ENCODE data around the gene RANBP9. TPM values are rescaled to one million over a fixed set of nuclear protein-coding genes. Genes with fewer than 3 reads are reported as not detected.

RANBP9 gene
- polyA plus RNA-seq, 1 experiment, result 14.4 TPM

DNA sequence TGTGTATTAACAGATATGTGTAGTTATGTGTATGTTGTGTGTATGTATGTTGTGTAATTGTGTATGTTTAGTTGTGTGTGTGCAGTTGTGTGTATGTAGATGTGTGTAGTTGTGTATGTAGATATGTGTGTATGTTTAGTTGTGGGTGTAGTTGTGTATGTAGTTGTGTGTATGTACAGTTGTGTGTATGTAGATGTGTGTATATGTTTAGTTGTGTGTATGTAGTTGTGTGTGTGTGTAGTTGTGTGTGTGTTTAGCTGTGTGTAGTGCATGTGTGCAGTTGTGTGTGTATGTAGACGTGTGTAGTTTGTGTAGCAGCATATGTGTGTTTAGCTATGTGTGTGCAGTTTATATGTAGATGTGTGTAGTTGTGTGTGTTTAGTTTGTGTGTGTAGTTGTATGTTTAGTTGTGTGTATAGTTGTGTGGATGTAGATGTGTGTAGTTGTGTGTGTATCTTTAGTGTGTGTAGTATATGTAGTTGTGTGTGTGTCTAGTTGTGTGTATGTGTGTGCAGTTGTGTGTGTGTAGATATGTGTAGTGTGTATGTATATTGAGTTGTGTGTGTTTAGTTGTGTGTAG lies 121.0 kb downstream of the RANBP9 start:
- ChIA-PET CTCF (interaction anchor here (0.8 kb wide), 1 partner anchor 16 kb away, joined by 4 read pairs; no protein-coding TSS in a partner anchor), POLR2A (no interaction called here)
- no peak for DNase-seq (ENCODE audit: low read depth)
- peaks cover 1% of the 10 kb centered on the region; the same call in 1 of the 2 replicates for H3K36me3 ChIP-seq (ENCODE audit: control insufficient read depth, insufficient read depth, low read length)
- H3K27me3 ChIP-seq (ENCODE audit: control insufficient read depth, insufficient read depth, low read length), result no peaks in the 10 kb centered on the region
- TF ChIP-seq, protein P1, sequence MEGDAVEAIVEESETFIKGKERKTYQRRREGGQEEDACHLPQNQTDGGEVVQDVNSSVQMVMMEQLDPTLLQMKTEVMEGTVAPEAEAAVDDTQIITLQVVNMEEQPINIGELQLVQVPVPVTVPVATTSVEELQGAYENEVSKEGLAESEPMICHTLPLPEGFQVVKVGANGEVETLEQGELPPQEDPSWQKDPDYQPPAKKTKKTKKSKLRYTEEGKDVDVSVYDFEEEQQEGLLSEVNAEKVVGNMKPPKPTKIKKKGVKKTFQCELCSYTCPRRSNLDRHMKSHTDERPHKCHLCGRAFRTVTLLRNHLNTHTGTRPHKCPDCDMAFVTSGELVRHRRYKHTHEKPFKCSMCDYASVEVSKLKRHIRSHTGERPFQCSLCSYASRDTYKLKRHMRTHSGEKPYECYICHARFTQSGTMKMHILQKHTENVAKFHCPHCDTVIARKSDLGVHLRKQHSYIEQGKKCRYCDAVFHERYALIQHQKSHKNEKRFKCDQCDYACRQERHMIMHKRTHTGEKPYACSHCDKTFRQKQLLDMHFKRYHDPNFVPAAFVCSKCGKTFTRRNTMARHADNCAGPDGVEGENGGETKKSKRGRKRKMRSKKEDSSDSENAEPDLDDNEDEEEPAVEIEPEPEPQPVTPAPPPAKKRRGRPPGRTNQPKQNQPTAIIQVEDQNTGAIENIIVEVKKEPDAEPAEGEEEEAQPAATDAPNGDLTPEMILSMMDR (IDR thresholded peaks at IDR 0.05; ENCODE audit: insufficient read depth, low read depth, low read length), result no peak
- no peak overlapping the region for H3K4me3 ChIP-seq (ENCODE audit: low read depth, low read length)

GRCh38 chr6:13589801-13590200 lies 121.8 kb downstream of the RANBP9 start:
- no peaks in the 10 kb centered on the region for H3K27me3 ChIP-seq (ENCODE audit: control insufficient read depth, insufficient read depth, low read length)
- no peak for DNase-seq (ENCODE audit: low read depth)
- ChIA-PET CTCF (interaction anchor here (0.8 to 1.9 kb wide), 2 partner anchors 15 kb away, joined by 4 to 11 read pairs; partner anchors contain the start of gene SIRT5), POLR2A (no interaction called here)
- H3K36me3 ChIP-seq (ENCODE audit: control insufficient read depth, insufficient read depth, low read length), result peaks cover 1% of the 10 kb centered on the region; the same call in 1 of the 2 replicates
- TF ChIP-seq, protein P1 (IDR thresholded peaks at IDR 0.05; ENCODE audit: insufficient read depth, low read depth, low read length), result no peak
- no peak overlapping the region for H3K4me3 ChIP-seq (ENCODE audit: low read depth, low read length)

- ChIA-PET POLR2A (no interaction called here), CTCF (interaction anchor here (1.0 kb wide), 1 partner anchor 22 kb away, joined by 3 read pairs; no protein-coding TSS in a partner anchor)
- Histone ChIP-seq H3K27me3 (ENCODE audit: control insufficient read depth, insufficient read depth, low read length) (no peaks in the 10 kb centered on the region), H3K36me3 (ENCODE audit: control insufficient read depth, insufficient read depth, low read length) (0 out of 2 replicates have a peak, but pooled peaks cover 1% of the 10 kb centered on the region), H3K4me3 (ENCODE audit: low read depth, low read length) (no peak overlapping the region)
- TF ChIP-seq, protein P1 (IDR thresholded peaks at IDR 0.05; ENCODE audit: insufficient read depth, low read depth, low read length), result no peak
- no peak for DNase-seq (ENCODE audit: low read depth)
These were observed 124.8 kb downstream of the RANBP9 start for GRCh38 chr6:13586603-13587542.

DNA sequence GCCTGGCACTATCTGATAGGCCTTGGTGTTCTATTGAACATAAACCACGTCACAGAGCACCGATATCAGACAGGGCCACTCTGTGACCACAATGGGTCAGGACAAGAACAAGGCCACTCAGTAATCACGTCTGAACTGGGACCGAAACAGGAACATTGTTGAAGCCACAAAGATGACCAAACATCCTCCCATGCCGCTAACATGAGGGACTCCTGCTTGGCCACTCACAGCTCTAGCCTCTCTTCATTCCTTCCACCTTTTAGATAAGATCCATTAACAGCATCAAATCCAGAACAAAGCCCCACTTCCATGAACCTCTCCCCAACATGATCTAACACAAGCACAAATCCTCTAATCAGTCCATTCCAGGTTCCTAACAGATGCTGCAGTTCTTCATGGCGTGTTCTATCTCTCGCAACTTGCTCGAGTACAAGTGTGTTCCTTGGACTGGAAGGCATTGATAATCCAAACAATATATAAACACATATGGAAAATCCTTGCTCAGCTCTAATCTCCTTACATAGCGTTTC lies 129.9 kb downstream of the RANBP9 start:
- ChIA-PET CTCF (no interaction called here), POLR2A (no interaction called here)
- Histone ChIP-seq H3K36me3 (ENCODE audit: control insufficient read depth, insufficient read depth, low read length) (peaks cover 2% of the 10 kb centered on the region; the same call in 1 of the 2 replicates), H3K4me3 (ENCODE audit: low read depth, low read length) (no peak overlapping the region), H3K27me3 (ENCODE audit: control insufficient read depth, insufficient read depth, low read length) (no peaks in the 10 kb centered on the region)
- no peak for DNase-seq (ENCODE audit: low read depth)
- TF ChIP-seq, protein P1 (IDR thresholded peaks at IDR 0.05; ENCODE audit: insufficient read depth, low read depth, low read length), result no peak

- Histone ChIP-seq H3K36me3 (ENCODE audit: control insufficient read depth, insufficient read depth, low read length) (peaks cover 2% of the 10 kb centered on the region; the same call in 1 of the 2 replicates), H3K4me3 (ENCODE audit: low read depth, low read length) (no peak overlapping the region), H3K27me3 (ENCODE audit: control insufficient read depth, insufficient read depth, low read length) (no peaks in the 10 kb centered on the region)
- DNase-seq (ENCODE audit: low read depth), result no peak
- TF ChIP-seq, protein P1 (IDR thresholded peaks at IDR 0.05; ENCODE audit: insufficient read depth, low read depth, low read length), result no peak
- ChIA-PET CTCF (no interaction called here), POLR2A (no interaction called here)
These were observed 131.7 kb downstream of the RANBP9 start for GRCh38 chr6:13579911-13580310.
